ENCODE results near the gene LCA5.
"Not testable (repeated sequence)": the region's sequence is repeated elsewhere in the genome, so short reads cannot be mapped to it uniquely, and the experiment has no call there.

Gene LCA5

GRCh38 chr6:79463621-79464050, 73.6 kb downstream of the LCA5 start:
- DNase-seq, result no peak

GRCh38 chr6:79461205-79461604, 76.0 kb downstream of the LCA5 start:
- no peak for DNase-seq

- no peak for DNase-seq
Measured at GRCh38 chr6:79455446-79455845, 81.8 kb downstream of the LCA5 start.

GRCh38 chr6:79453558-79454042, 83.6 kb downstream of the LCA5 start:
- DNase-seq, result no peak

- no peak for DNase-seq
Measured at GRCh38 chr6:79450984-79451383, 86.2 kb downstream of the LCA5 start.

- no peak for DNase-seq
Measured at GRCh38 chr6:79446006-79446405, 91.2 kb downstream of the LCA5 start.

GRCh38 chr6:79443876-79444275, 93.4 kb downstream of the LCA5 start:
- DNase-seq, result not testable (repeated sequence)

- DNase-seq, result no peak
Measured at GRCh38 chr6:79441192-79441591, 96.0 kb downstream of the LCA5 start.

- DNase-seq, result no peak
Measured at GRCh38 chr6:79440598-79440997, 96.6 kb downstream of the LCA5 start.

- no peak for DNase-seq
Measured at GRCh38 chr6:79438030-79438429, 99.2 kb downstream of the LCA5 start.

GRCh38 chr6:79436241-79436640, 101.0 kb downstream of the LCA5 start:
- no peak for DNase-seq

- no peak for DNase-seq
Measured at GRCh38 chr6:79435746-79436145, 101.5 kb downstream of the LCA5 start.

Measured in activated CD4-positive, alpha-beta T cell treated with anti-CD3 and anti-CD28 coated beads, Interleukin-2, amount 50 U/mL, for 4 hours (primary cell).